Measurements from ENCODE around the gene GIGYF1. TPM values are rescaled to one million over a fixed set of nuclear protein-coding genes. Genes with fewer than 3 reads are reported as not detected.

Gene GIGYF1
- total and polyA plus RNA-seq, 2 of the 13 experiments (the other 11 are each of a cell fraction or from before 2014, with no cell fraction given) = 7.6 to 16.1 TPM

- WGBS (ENCODE audit: low lambda C conversion rate) = 98% methylated on average over 23 of the region's 35 CpGs
- BruUV-seq (replicated peaks) = TSS peak; percentile 62
- no peak overlapping the region for H3K27ac ChIP-seq (ENCODE audit: extremely low read length, insufficient read depth, low read length)
- FAIRE-seq (no peak), DNase-seq (ENCODE audit: low spot score) (no peak), ATAC-seq (no peak)
- peaks cover 8% of the 10 kb centered on the region; the same call in 1 of the 2 replicates for H4K20me1 ChIP-seq (ENCODE audit: insufficient read depth, low read length)
- no peaks in the 10 kb centered on the region for H3K9me3 ChIP-seq (ENCODE audit: low read length)
- intact Hi-C loops (cut with micrococcal nuclease; ENCODE audit: unreplicated experiment) = no loop called here
- POLR2A ChIA-PET = interaction anchor here (1.0 to 1.8 kb wide), 4 partner anchors 27 to 92 kb away, joined by 3 to 6 read pairs (median 3); partner anchors contain the start of genes FBXO24, LRCH4, MOSPD3 and POP7
- peaks cover 32% of the 10 kb centered on the region for H3K4me1 ChIP-seq (ENCODE audit: insufficient read depth, low read length)
- peaks cover 28 to 37% of the 10 kb centered on the region in 2 experiments; a peak in 4 of 5 replicates for H3K36me3 ChIP-seq (replicated peaks in 1 of 2; ENCODE audit: control insufficient read depth in 1 of 2, insufficient read depth in 2 of 2, low read length in 2 of 2)
- H2AFZ ChIP-seq (ENCODE audit: low read length) = no peak overlapping the region
- H3K27me3 ChIP-seq (ENCODE audit: control insufficient read depth in 1 of 2, insufficient read depth in 2 of 2, low read length in 2 of 2) = no peaks in the 10 kb centered on the region
- H3K4me3 ChIP-seq (replicated peaks in 1 of 3; ENCODE audit: insufficient read depth in 1 of 3, low read depth in 2 of 3, low read length in 3 of 3) = no peak overlapping the region
- H3K9ac ChIP-seq (ENCODE audit: insufficient read depth, low read depth, low read length) = no peak overlapping the region
- in situ Hi-C loops (cut with HindIII; ENCODE audit: extremely low pct_ligation_motif_present, low pct_unique_long_range_greater_than_20kb) = no loop called here
- CTCF ChIA-PET (ENCODE audit: low intra/inter-chr PET ratio, low total read pairs) = no interaction called here
- H3K79me2 ChIP-seq (ENCODE audit: insufficient read depth, low read length) = peaks cover 9% of the 10 kb centered on the region
- H3K4me2 ChIP-seq (ENCODE audit: low read depth, low read length) = no peak overlapping the region
- TF ChIP-seq ZBTB4 (CRISPR knock-in tag; IDR thresholded peaks at IDR 0.05; ENCODE audit: borderline replicate concordance) = no peak
- no peak for TF ChIP-seq KLF16 (CRISPR knock-in tag; IDR thresholded peaks at IDR 0.05)
- TF ChIP-seq RFX1 (IDR thresholded peaks at IDR 0.05) = no peak
- 0 out of 2 replicates have a peak, but pooled peaks have one; percentile 12 for TF ChIP-seq ZNF235 (CRISPR knock-in tag; IDR thresholded peaks at IDR 0.05; ENCODE audit: borderline replicate concordance)
- TF ChIP-seq HNRNPK (IDR thresholded peaks at IDR 0.05; ENCODE audit: low read depth, low read length, poor library complexity, severe bottlenecking) = peak; percentile 20
- no peak for TF ChIP-seq SNRNP70 (IDR thresholded peaks at IDR 0.05; ENCODE audit: low read depth, low read length)
- no peak for TF ChIP-seq ZBTB7A (CRISPR knock-in tag; IDR thresholded peaks at IDR 0.05)
- TF ChIP-seq RBFOX2 (IDR thresholded peaks at IDR 0.05; ENCODE audit: low read depth, low read length) = peak; percentile 69
- 0 out of 2 replicates have a peak, but pooled peaks have one; percentile 38 for TF ChIP-seq FIP1L1 (IDR thresholded peaks at IDR 0.05; ENCODE audit: borderline replicate concordance, insufficient read depth, low read depth, low read length)
- TF ChIP-seq, protein P1, sequence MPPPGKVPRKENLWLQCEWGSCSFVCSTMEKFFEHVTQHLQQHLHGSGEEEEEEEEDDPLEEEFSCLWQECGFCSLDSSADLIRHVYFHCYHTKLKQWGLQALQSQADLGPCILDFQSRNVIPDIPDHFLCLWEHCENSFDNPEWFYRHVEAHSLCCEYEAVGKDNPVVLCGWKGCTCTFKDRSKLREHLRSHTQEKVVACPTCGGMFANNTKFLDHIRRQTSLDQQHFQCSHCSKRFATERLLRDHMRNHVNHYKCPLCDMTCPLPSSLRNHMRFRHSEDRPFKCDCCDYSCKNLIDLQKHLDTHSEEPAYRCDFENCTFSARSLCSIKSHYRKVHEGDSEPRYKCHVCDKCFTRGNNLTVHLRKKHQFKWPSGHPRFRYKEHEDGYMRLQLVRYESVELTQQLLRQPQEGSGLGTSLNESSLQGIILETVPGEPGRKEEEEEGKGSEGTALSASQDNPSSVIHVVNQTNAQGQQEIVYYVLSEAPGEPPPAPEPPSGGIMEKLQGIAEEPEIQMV (CRISPR knock-in tag; IDR thresholded peaks at IDR 0.05; ENCODE audit: low read depth) = no peak
- peak; percentile 98 for TF ChIP-seq AGO2 (optimal IDR thresholded peaks at IDR 0.05; ENCODE audit: low read depth, low read length)
- TF ChIP-seq AGO1 (IDR thresholded peaks at IDR 0.05; ENCODE audit: low read depth, low read length, poor library complexity, severe bottlenecking) = peak; percentile 72
- TF ChIP-seq MTA3 (CRISPR knock-in tag; IDR thresholded peaks at IDR 0.05) = no peak
- TF ChIP-seq RBM22 (optimal IDR thresholded peaks at IDR 0.05; ENCODE audit: low read length) = peak; percentile 67
- TF ChIP-seq POLR2A (IDR thresholded peaks at IDR 0.05; ENCODE audit: insufficient read depth in 1 of 2, low read depth in 2 of 2, low read length in 2 of 2) = peak in 1 of 2 experiments; percentile 40; a peak in 1 of 4 replicates
- TF ChIP-seq ZFYVE20 (CRISPR knock-in tag; IDR thresholded peaks at IDR 0.05; ENCODE audit: borderline replicate concordance, low read depth) = no peak
- no peak for TF ChIP-seq NR2F2 (IDR thresholded peaks at IDR 0.05; ENCODE audit: borderline replicate concordance, low read depth)
Measured at GRCh38 chr7:100678291-100678984, 15.6 kb downstream of the GIGYF1 start.

All from HepG2 (cell line).